Smooth muscle cell (in vitro differentiated cells): ENCODE results near the gene KIF26B. TPM values are rescaled to one million over a fixed set of nuclear protein-coding genes. Genes with fewer than 3 reads are reported as not detected.

Experiments
- DNase-seq: peaks from one replicate; lab custom pipeline; 2025; ENCODE audit not compliant: unreplicated experiment; lab: John Stamatoyannopoulos, UW
- H2AFZ ChIP-seq: fragments of 200-600 bp; sonication (generic); 2 replicates; pipeline ENCODE4 v1.6.0; 2016; ENCODE audit warnings: antibody characterized with exemption, low read depth, mild to moderate bottlenecking
- H3F3A ChIP-seq: fragments of 200-600 bp; sonication (generic); 2 replicates; pipeline ENCODE4 v1.6.0; 2017; ENCODE audit warnings: antibody characterized with exemption, low read depth
- H3K27ac ChIP-seq: fragments of 200-600 bp; sonication (generic); 2 replicates; pipeline ENCODE4 v1.5.1; 2016; ENCODE audit warnings: low read depth, mild to moderate bottlenecking
- H3K27me3 ChIP-seq: fragments of 200-600 bp; sonication (generic); 2 replicates; pipeline ENCODE4 v1.6.1; 2016; ENCODE audit warnings: low read depth, mild to moderate bottlenecking
- H3K36me3 ChIP-seq: fragments of 200-600 bp; sonication (generic); 2 replicates; pipeline ENCODE4 v1.5.1; 2016; ENCODE audit warnings: low read depth
- H3K4me1 ChIP-seq: fragments of 200-600 bp; sonication (generic); 2 replicates; pipeline ENCODE4 v1.5.1; 2016; ENCODE audit warnings: low read depth
- H3K4me2 ChIP-seq: fragments of 200-600 bp; sonication (generic); 2 replicates; pipeline ENCODE4 v1.6.0; 2016; ENCODE audit warnings: mild to moderate bottlenecking
- H3K4me3 ChIP-seq: fragments of 200-600 bp; sonication (generic); 2 replicates; pipeline ENCODE4 v1.5.1; 2016; ENCODE audit warnings: mild to moderate bottlenecking
- H3K79me2 ChIP-seq: fragments of 200-600 bp; sonication (generic); 2 replicates; pipeline ENCODE4 v1.6.0; 2016; ENCODE audit warnings: low read depth, mild to moderate bottlenecking
- H3K9ac ChIP-seq: fragments of 200-600 bp; sonication (generic); 2 replicates; pipeline ENCODE4 v1.6.0; 2016; ENCODE audit warnings: low read depth
- H3K9me3 ChIP-seq: fragments of 200-600 bp; sonication (generic); replicated peaks from 2 replicates; pipeline ENCODE4 v1.5.1; 2016; ENCODE audit warnings: low read depth
- H4K20me1 ChIP-seq: fragments of 200-600 bp; sonication (generic); 2 replicates; pipeline ENCODE4 v1.6.0; 2016; ENCODE audit warnings: low read depth
- WGBS: methylation state at CpG from one replicate; pipeline ENCODE4 v1.1.7; 2016; ENCODE audit warnings: low lambda C conversion rate; 5-methylcytosine and 5-hydroxymethylcytosine counted together
- polyA plus RNA-seq: library from polyadenylated mRNA; unstranded; fragments of >200 nt; fragmentation: Nextera tagmentation; extraction: Ambion mirVana; gene quantifications from 2 replicates; pipeline ENCODE4 v1.2.1, GENCODE V29; 2016
- total RNA-seq: library from RNA; depleted of rRNA; stranded (reverse); fragments of >200 nt; gene quantifications from 2 replicates; pipeline ENCODE4 v1.2.3, GENCODE V29; 2014
- TF ChIP-seq, protein P1 (sequence below): fragments of 200-600 bp; sonication (generic); IDR thresholded peaks from 2 replicates; pipeline ENCODE4 v1.5.1; 2017; ENCODE audit warnings: borderline replicate concordance, mild to moderate bottlenecking, antibody characterized with exemption; ENCODE audit not compliant: insufficient read depth, poor library complexity, severe bottlenecking

The KIF26B gene
- total and polyA plus RNA-seq, 2 experiments from 2014 or later = 24.9 to 43.3 TPM

- no peak overlapping the region for H3K4me2 ChIP-seq
- DNase-seq = no peak
- no peaks in the 10 kb centered on the region for H3K27me3 ChIP-seq
- H3K4me1 ChIP-seq = peaks cover 9% of the 10 kb centered on the region
- no peak overlapping the region for H3K9ac ChIP-seq
- H3K4me3 ChIP-seq = no peak overlapping the region
- H3K9me3 ChIP-seq = no peaks in the 10 kb centered on the region
- WGBS = 37% methylated on average over 6 of the region's 6 CpGs
- TF ChIP-seq, protein P1, sequence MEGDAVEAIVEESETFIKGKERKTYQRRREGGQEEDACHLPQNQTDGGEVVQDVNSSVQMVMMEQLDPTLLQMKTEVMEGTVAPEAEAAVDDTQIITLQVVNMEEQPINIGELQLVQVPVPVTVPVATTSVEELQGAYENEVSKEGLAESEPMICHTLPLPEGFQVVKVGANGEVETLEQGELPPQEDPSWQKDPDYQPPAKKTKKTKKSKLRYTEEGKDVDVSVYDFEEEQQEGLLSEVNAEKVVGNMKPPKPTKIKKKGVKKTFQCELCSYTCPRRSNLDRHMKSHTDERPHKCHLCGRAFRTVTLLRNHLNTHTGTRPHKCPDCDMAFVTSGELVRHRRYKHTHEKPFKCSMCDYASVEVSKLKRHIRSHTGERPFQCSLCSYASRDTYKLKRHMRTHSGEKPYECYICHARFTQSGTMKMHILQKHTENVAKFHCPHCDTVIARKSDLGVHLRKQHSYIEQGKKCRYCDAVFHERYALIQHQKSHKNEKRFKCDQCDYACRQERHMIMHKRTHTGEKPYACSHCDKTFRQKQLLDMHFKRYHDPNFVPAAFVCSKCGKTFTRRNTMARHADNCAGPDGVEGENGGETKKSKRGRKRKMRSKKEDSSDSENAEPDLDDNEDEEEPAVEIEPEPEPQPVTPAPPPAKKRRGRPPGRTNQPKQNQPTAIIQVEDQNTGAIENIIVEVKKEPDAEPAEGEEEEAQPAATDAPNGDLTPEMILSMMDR = no peak
- H4K20me1 ChIP-seq = peaks cover 30% of the 10 kb centered on the region
- peaks cover 26% of the 10 kb centered on the region for H3K79me2 ChIP-seq
- H3F3A ChIP-seq = peaks cover 4% of the 10 kb centered on the region
- no peak overlapping the region for H3K27ac ChIP-seq
- no peak overlapping the region for H2AFZ ChIP-seq
- H3K36me3 ChIP-seq = no peaks in the 10 kb centered on the region
Measured at GRCh38 chr1:245566952-245567351, 412.2 kb downstream of the KIF26B start.

DNA sequence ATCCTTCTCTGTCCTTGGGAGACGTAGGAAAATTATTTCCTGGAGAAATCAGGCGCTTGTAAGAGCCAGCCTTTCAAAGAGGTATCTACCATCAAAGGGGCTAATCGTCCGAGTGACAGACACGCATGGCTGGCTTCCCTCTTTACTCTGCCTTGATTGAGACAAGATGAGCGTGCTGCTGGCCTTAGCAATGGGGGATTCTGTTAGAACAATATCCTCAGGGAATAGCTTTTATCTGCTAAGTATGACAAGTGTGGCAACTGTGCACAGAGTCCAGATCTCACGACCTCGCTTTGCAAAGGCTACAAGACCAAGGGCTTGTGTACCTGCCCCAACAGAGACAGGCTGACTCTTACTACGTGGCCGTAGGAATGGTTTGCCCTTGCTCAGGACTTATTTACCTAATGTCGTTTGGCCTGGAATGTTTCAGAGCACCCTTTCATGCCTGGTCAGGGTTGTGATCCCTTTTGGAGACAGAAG, 417.1 kb downstream of the KIF26B start:
- Histone ChIP-seq H3K36me3 (no peaks in the 10 kb centered on the region), H3K4me3 (no peak overlapping the region), H3K9ac (no peak overlapping the region), H3K4me2 (no peak overlapping the region), H3K9me3 (no peaks in the 10 kb centered on the region), H3K27ac (no peak overlapping the region), H3K79me2 (peaks cover 30% of the 10 kb centered on the region), H4K20me1 (peaks cover 38% of the 10 kb centered on the region), H2AFZ (no peak overlapping the region), H3F3A (peaks cover 8% of the 10 kb centered on the region), H3K27me3 (no peaks in the 10 kb centered on the region), H3K4me1 (peaks cover 14% of the 10 kb centered on the region)
- 61% methylated on average over 11 of the region's 11 CpGs for WGBS
- TF ChIP-seq, protein P1 = no peak
- DNase-seq = no peak

- DNase-seq = no peak
- Histone ChIP-seq H3F3A (peaks cover 4% of the 10 kb centered on the region), H3K4me3 (no peak overlapping the region), H3K36me3 (no peaks in the 10 kb centered on the region), H3K27ac (no peak overlapping the region), H3K4me1 (peaks cover 14% of the 10 kb centered on the region), H3K79me2 (peaks cover 30% of the 10 kb centered on the region), H2AFZ (no peak overlapping the region), H4K20me1 (peaks cover 34% of the 10 kb centered on the region), H3K4me2 (no peak overlapping the region), H3K9me3 (no peaks in the 10 kb centered on the region), H3K9ac (no peak overlapping the region), H3K27me3 (no peaks in the 10 kb centered on the region)
- 95% methylated on average over 7 of the region's 7 CpGs for WGBS
- TF ChIP-seq, protein P1 = no peak
Measured at GRCh38 chr1:245572709-245573108, 417.9 kb downstream of the KIF26B start.

- Histone ChIP-seq H3K4me3 (no peak overlapping the region), H4K20me1 (peaks cover 35% of the 10 kb centered on the region), H3K27me3 (no peaks in the 10 kb centered on the region), H3K9me3 (no peaks in the 10 kb centered on the region), H3F3A (peaks cover 4% of the 10 kb centered on the region), H3K79me2 (peaks cover 22% of the 10 kb centered on the region), H2AFZ (no peak overlapping the region), H3K4me2 (no peak overlapping the region), H3K4me1 (peaks cover 14% of the 10 kb centered on the region), H3K9ac (no peak overlapping the region), H3K36me3 (no peaks in the 10 kb centered on the region), H3K27ac (peak overlapping the region; percentile 28)
- DNase-seq = no peak
- TF ChIP-seq, protein P1 = no peak
- WGBS = 42% methylated on average over 2 of the region's 2 CpGs
Measured at GRCh38 chr1:245575710-245576109, 420.9 kb downstream of the KIF26B start.
